ENCODE measurements around the gene ATP5MK. TPM values are rescaled to one million over a fixed set of nuclear protein-coding genes. Genes with fewer than 3 reads are reported as not detected.

The ATP5MK gene
- total and polyA plus RNA-seq, 9 donors = 133 to 386 (median 193) TPM

MicroRNAs encoded within 50 kb of the gene (microRNA counts, 767-probe panel; counts per million panel counts)
- microRNA hsa-miR-1307-3p = 530 counts per million, percentile 78 among the panel's probes with 10 or more counts

Small RNA genes lying within 50 kb of the gene (microRNA-seq; reads per million reads assigned to microRNA genes)
- gene MIR1307 = 81.5 to 138 (median 87.7) reads per million in 3 donors

Other genes starting within 250 kb of the ATP5MK start
- 10 to 100 TPM; 57.8 to 88.5 (median 62.0) TPM for gene NT5C2, start 203.2 kb downstream of the ATP5MK start, total RNA-seq
- 10 to 100 TPM; 49.1 to 92.3 TPM for gene NT5C2, start 203.2 kb downstream of the ATP5MK start, polyA plus RNA-seq
- not detected for gene RPEL1, start 150.6 kb downstream of the ATP5MK start, total RNA-seq
- not detected for gene RPEL1, start 150.6 kb downstream of the ATP5MK start, polyA plus RNA-seq
- gene INA, start 119.3 kb downstream of the ATP5MK start, total RNA-seq = under 1 TPM in 1 of 7 donors, not detected in 6; 0.05 TPM
- under 1 TPM; 0.05 to 0.23 TPM for gene INA, start 119.3 kb downstream of the ATP5MK start, polyA plus RNA-seq
- 10 to 100 TPM in 3 of 7 donors, 1 to 10 TPM in 4; 7.7 to 13.7 (median 10.0) TPM for gene PCGF6, start 45.3 kb downstream of the ATP5MK start, total RNA-seq
- gene PCGF6, start 45.3 kb downstream of the ATP5MK start, polyA plus RNA-seq = 1 to 10 TPM; 5.6 to 8.9 TPM
- gene TAF5, start 28.5 kb downstream of the ATP5MK start, total RNA-seq = 1 to 10 TPM; 3.9 to 6.6 (median 4.3) TPM
- 1 to 10 TPM; 2.5 to 3.9 TPM for gene TAF5, start 28.5 kb downstream of the ATP5MK start, polyA plus RNA-seq
- 10 to 100 TPM; 12.8 to 40.8 (median 28.8) TPM for gene PDCD11, start 151 bp upstream of the ATP5MK start, total RNA-seq
- gene PDCD11, start 151 bp upstream of the ATP5MK start, polyA plus RNA-seq = 10 to 100 TPM in 1 of 2 donors, 1 to 10 TPM in 1; 9.7 to 16.7 TPM
- gene CALHM2, start 55.9 kb upstream of the ATP5MK start, total RNA-seq = 10 to 100 TPM; 46.5 to 90.4 (median 55.3) TPM
- gene CALHM2, start 55.9 kb upstream of the ATP5MK start, polyA plus RNA-seq = 100 to 1,000 TPM in 1 of 2 donors, 10 to 100 TPM in 1; 42.1 to 105 TPM
- not detected for gene CALHM1, start 62.4 kb upstream of the ATP5MK start, total RNA-seq
- gene CALHM1, start 62.4 kb upstream of the ATP5MK start, polyA plus RNA-seq = not detected
- not detected for gene CALHM3, start 82.8 kb upstream of the ATP5MK start, total RNA-seq
- gene CALHM3, start 82.8 kb upstream of the ATP5MK start, polyA plus RNA-seq = not detected
- 1 to 10 TPM; 2.4 to 5.6 (median 3.2) TPM for gene NEURL1, start 97.2 kb upstream of the ATP5MK start, total RNA-seq
- 1 to 10 TPM in 1 of 2 donors, under 1 TPM in 1; 0.28 to 1.8 TPM for gene NEURL1, start 97.2 kb upstream of the ATP5MK start, polyA plus RNA-seq

Measured in ovary (tissue), 9 donors.